Hepatocyte (in vitro differentiated cells): ENCODE measurements around the gene ZNF503. TPM values are rescaled to one million over a fixed set of nuclear protein-coding genes. Genes with fewer than 3 reads are reported as not detected.

Source experiments
- DNase-seq: peaks from one replicate; pipeline ENCODE4 v3.0.0-alpha.2; 2016; ENCODE audit warnings: low spot score
- H2AFZ ChIP-seq: fragments of 200-600 bp; sonication (generic); 2 replicates; pipeline ENCODE4 v1.6.0; 2016; ENCODE audit warnings: antibody characterized with exemption, mild to moderate bottlenecking
- H3K27ac ChIP-seq: fragments of 200-600 bp; sonication (generic); 2 replicates; pipeline ENCODE4 v1.5.1; 2016; ENCODE audit warnings: mild to moderate bottlenecking
- H3K27me3 ChIP-seq: fragments of 200-600 bp; sonication (generic); 2 replicates; pipeline ENCODE4 v1.6.1; 2016
- H3K36me3 ChIP-seq: fragments of 200-600 bp; sonication (generic); replicated peaks from 2 replicates; pipeline ENCODE4 v1.5.1; 2016; ENCODE audit warnings: low read depth; ENCODE audit not compliant: insufficient read depth
- H3K4me1 ChIP-seq: fragments of 200-600 bp; sonication (generic); 2 replicates; pipeline ENCODE4 v1.5.1; 2016; ENCODE audit warnings: mild to moderate bottlenecking, moderate library complexity; ENCODE audit not compliant: insufficient read depth
- H3K4me2 ChIP-seq: fragments of 200-600 bp; sonication (generic); 2 replicates; pipeline ENCODE4 v1.6.0; 2016
- H3K4me3 ChIP-seq: fragments of 200-600 bp; sonication (generic); 2 replicates; pipeline ENCODE4 v1.5.1; 2016; ENCODE audit warnings: mild to moderate bottlenecking
- H3K79me2 ChIP-seq: fragments of 200-600 bp; sonication (generic); 2 replicates; pipeline ENCODE4 v1.6.0; 2017; ENCODE audit warnings: mild to moderate bottlenecking
- H3K9me2 ChIP-seq: fragments of 200-600 bp; sonication (generic); replicated peaks from 2 replicates; pipeline ENCODE4 v1.6.0; 2017; ENCODE audit warnings: mild to moderate bottlenecking; ENCODE audit not compliant: insufficient read depth
- H3K9me3 ChIP-seq: fragments of 200-600 bp; sonication (generic); 2 replicates; pipeline ENCODE4 v1.5.1; 2016; ENCODE audit warnings: low read depth, mild to moderate bottlenecking
- H4K20me1 ChIP-seq: fragments of 200-600 bp; sonication (generic); 2 replicates; pipeline ENCODE4 v1.6.0; 2016; ENCODE audit warnings: mild to moderate bottlenecking; ENCODE audit not compliant: insufficient read depth, poor library complexity, severe bottlenecking
- CTCF ChIP-seq: fragments of 200-600 bp; sonication (generic); IDR thresholded peaks from 2 replicates; pipeline ENCODE4 v1.5.1; 2016; ENCODE audit warnings: antibody characterized with exemption, mild to moderate bottlenecking; ENCODE audit not compliant: poor library complexity
- EZH2 ChIP-seq: fragments of 200-600 bp; sonication (generic); IDR thresholded peaks from 2 replicates; pipeline ENCODE4 v1.6.1; 2016; ENCODE audit warnings: antibody characterized with exemption, mild to moderate bottlenecking, borderline replicate concordance
- EZH2phosphoT487 ChIP-seq: fragments of 200-600 bp; sonication (generic); IDR thresholded peaks from one replicate; pipeline ENCODE4 v1.6.1; 2018; ENCODE audit warnings: antibody characterized with exemption, mild to moderate bottlenecking, low read depth, moderate library complexity; ENCODE audit not compliant: unreplicated experiment, severe bottlenecking
- WGBS: methylation state at CpG from one replicate; pipeline ENCODE4 v1.1.6; 2016; ENCODE audit warnings: low lambda C conversion rate; ENCODE audit errors: missing lambda C conversion rate; 5-methylcytosine and 5-hydroxymethylcytosine counted together
- polyA plus RNA-seq: library from polyadenylated mRNA; unstranded; fragments of >200 nt; fragmentation: Nextera tagmentation; extraction: Ambion mirVana; gene quantifications from 2 replicates; pipeline ENCODE4 v1.2.1, GENCODE V29; 2016
- total RNA-seq: library from RNA; depleted of rRNA; stranded (reverse); fragments of >200 nt; gene quantifications from 2 replicates; pipeline ENCODE4 v1.2.3, GENCODE V29; 2014

ZNF503 gene
- total and polyA plus RNA-seq, 2 experiments from 2014 or later = 14.1 to 19.6 TPM

- 96% methylated on average over 2 of the region's 2 CpGs for WGBS
- TF ChIP-seq CTCF = no peak
- no peak for TF ChIP-seq EZH2phosphoT487
- TF ChIP-seq EZH2 = no peak
- H3K4me3 ChIP-seq = no peak overlapping the region
- no peaks in the 10 kb centered on the region for H3K36me3 ChIP-seq
- H4K20me1 ChIP-seq = no peaks in the 10 kb centered on the region
- H3K9me3 ChIP-seq = no peaks in the 10 kb centered on the region
- H3K4me1 ChIP-seq = peaks cover 9% of the 10 kb centered on the region
- no peak for DNase-seq
- no peak overlapping the region for H3K27ac ChIP-seq
- no peaks in the 10 kb centered on the region for H3K27me3 ChIP-seq
- no peaks in the 10 kb centered on the region for H3K79me2 ChIP-seq
- H3K4me2 ChIP-seq = no peak overlapping the region
- no peak overlapping the region for H2AFZ ChIP-seq
- no peaks in the 10 kb centered on the region for H3K9me2 ChIP-seq
Measured at GRCh38 chr10:75424571-75424970, 23.0 kb upstream of the ZNF503 start.

GRCh38 chr10:75422913-75423312, 21.3 kb upstream of the ZNF503 start:
- Histone ChIP-seq H3K36me3 (no peaks in the 10 kb centered on the region), H3K79me2 (no peaks in the 10 kb centered on the region), H4K20me1 (no peaks in the 10 kb centered on the region), H3K4me2 (no peak overlapping the region), H3K9me3 (no peaks in the 10 kb centered on the region), H3K27me3 (no peaks in the 10 kb centered on the region), H3K27ac (no peak overlapping the region), H2AFZ (no peak overlapping the region), H3K4me1 (peaks cover under 1% of the 10 kb centered on the region), H3K4me3 (no peak overlapping the region), H3K9me2 (no peaks in the 10 kb centered on the region)
- no peak for DNase-seq
- TF ChIP-seq EZH2phosphoT487 (no peak), EZH2 (no peak), CTCF (no peak)
- WGBS = 95% methylated on average over 6 of the region's 6 CpGs

- Histone ChIP-seq H4K20me1 (no peaks in the 10 kb centered on the region), H3K79me2 (no peaks in the 10 kb centered on the region), H3K9me3 (no peaks in the 10 kb centered on the region), H3K36me3 (no peaks in the 10 kb centered on the region), H3K9me2 (no peaks in the 10 kb centered on the region), H3K27ac (no peak overlapping the region), H3K4me1 (no peaks in the 10 kb centered on the region), H3K27me3 (peaks cover 3% of the 10 kb centered on the region), H3K4me2 (no peak overlapping the region), H3K4me3 (no peak overlapping the region), H2AFZ (no peak overlapping the region)
- DNase-seq = no peak
- TF ChIP-seq EZH2 = no peak
- TF ChIP-seq CTCF = no peak
- TF ChIP-seq EZH2phosphoT487 = no peak
- WGBS = 89% methylated on average over 8 of the region's 8 CpGs
Measured at GRCh38 chr10:75418712-75419111, 17.1 kb upstream of the ZNF503 start.

- Histone ChIP-seq H2AFZ (no peak overlapping the region), H3K4me3 (no peak overlapping the region), H3K27me3 (peaks cover 3% of the 10 kb centered on the region), H3K36me3 (no peaks in the 10 kb centered on the region), H4K20me1 (no peaks in the 10 kb centered on the region), H3K4me1 (no peaks in the 10 kb centered on the region), H3K27ac (no peak overlapping the region), H3K9me3 (no peaks in the 10 kb centered on the region), H3K79me2 (no peaks in the 10 kb centered on the region), H3K9me2 (no peaks in the 10 kb centered on the region), H3K4me2 (no peak overlapping the region)
- WGBS = 67% methylated on average over 4 of the region's 4 CpGs
- TF ChIP-seq EZH2phosphoT487 = no peak
- no peak for TF ChIP-seq CTCF
- no peak for TF ChIP-seq EZH2
- no peak for DNase-seq
Measured at GRCh38 chr10:75418293-75418692, 16.7 kb upstream of the ZNF503 start.
